ENCODE measurements around the gene COL5A1. TPM values are rescaled to one million over a fixed set of nuclear protein-coding genes. Genes with fewer than 3 reads are reported as not detected.

COL5A1 gene
- total RNA-seq, 1 experiment from 2014 or later, result 10.6 TPM

DNA sequence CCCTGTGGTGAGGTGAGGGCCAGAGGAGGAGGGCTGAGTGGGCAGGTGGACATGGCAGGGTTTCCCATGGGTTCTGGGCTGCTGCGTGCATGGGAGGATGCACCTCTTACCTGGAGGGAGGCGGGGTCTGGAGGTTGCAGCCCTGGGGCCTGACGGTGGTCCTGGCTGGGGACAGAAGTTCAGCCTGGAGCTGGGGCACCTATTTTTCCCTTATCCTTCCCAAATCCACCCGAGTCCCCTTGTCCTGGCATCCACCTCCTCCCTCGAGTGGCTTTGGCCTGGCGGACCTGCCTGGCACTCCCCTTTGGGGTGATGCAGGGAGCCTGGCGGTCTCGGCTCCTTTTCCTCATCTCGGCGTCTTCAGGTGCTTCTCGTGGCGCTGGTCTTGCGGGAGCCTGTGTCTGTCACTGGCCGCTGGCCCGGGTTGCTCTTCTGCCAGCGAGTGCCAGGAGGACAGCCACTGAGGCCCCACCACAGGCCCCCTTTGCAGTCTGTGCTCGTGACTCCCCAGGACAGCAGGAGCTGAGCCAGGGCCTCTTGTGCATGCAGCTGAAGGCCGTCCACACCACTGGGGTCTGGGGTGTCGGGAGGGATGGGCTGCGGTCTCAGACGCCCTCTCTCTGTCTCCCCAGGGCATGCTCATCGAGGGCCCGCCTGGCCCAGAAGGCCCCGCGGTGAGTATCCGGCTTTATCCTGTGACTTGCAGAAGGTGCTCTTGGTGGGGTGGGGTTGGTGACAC is 96.4 kb downstream of the COL5A1 start:
- Histone ChIP-seq H3K9ac (ENCODE audit: low read length) (no peak overlapping the region), H3K4me1 (ENCODE audit: insufficient read depth, low read length) (no peaks in the 10 kb centered on the region), H3F3A (ENCODE audit: low read length, unreplicated experiment) (no peaks in the 10 kb centered on the region), H3K79me2 (ENCODE audit: low read length) (no peaks in the 10 kb centered on the region), H3K27ac (ENCODE audit: low read length) (no peak overlapping the region), H2AFZ (ENCODE audit: low read length) (no peak overlapping the region), H4K20me1 (ENCODE audit: low read length) (no peaks in the 10 kb centered on the region), H3K27me3 (ENCODE audit: low read length) (no peaks in the 10 kb centered on the region), H3K9me2 (replicated peaks; ENCODE audit: low read length) (no peaks in the 10 kb centered on the region), H3K36me3 (ENCODE audit: low read depth, low read length) (no peaks in the 10 kb centered on the region), H3K4me2 (ENCODE audit: low read length) (no peak overlapping the region), H3K9me3 (ENCODE audit: low read length) (no peaks in the 10 kb centered on the region), H3K4me3 (ENCODE audit: low read length) (no peak overlapping the region)
- no TSS peak for BruUV-seq (replicated peaks)
- TF ChIP-seq EZH2phosphoT487 (IDR thresholded peaks at IDR 0.05; ENCODE audit: borderline replicate concordance, low read length), result no peak
- no peak for TF ChIP-seq CTCF (conservative IDR thresholded peaks at IDR 0.05; ENCODE audit: low read depth, low read length)
- TF ChIP-seq EZH2 (IDR thresholded peaks at IDR 0.05; ENCODE audit: low read length, unreplicated experiment), result no peak
- no peak for DNase-seq
- no peak for ATAC-seq
- intact Hi-C loops (cut with micrococcal nuclease), result no loop called here
- POLR2A ChIA-PET (ENCODE audit: unreplicated experiment), result interaction anchor here (0.6 kb wide), 1 partner anchor 81 kb away, joined by 4 read pairs; no protein-coding TSS in a partner anchor
- CTCF ChIA-PET, result no interaction called here

DNA sequence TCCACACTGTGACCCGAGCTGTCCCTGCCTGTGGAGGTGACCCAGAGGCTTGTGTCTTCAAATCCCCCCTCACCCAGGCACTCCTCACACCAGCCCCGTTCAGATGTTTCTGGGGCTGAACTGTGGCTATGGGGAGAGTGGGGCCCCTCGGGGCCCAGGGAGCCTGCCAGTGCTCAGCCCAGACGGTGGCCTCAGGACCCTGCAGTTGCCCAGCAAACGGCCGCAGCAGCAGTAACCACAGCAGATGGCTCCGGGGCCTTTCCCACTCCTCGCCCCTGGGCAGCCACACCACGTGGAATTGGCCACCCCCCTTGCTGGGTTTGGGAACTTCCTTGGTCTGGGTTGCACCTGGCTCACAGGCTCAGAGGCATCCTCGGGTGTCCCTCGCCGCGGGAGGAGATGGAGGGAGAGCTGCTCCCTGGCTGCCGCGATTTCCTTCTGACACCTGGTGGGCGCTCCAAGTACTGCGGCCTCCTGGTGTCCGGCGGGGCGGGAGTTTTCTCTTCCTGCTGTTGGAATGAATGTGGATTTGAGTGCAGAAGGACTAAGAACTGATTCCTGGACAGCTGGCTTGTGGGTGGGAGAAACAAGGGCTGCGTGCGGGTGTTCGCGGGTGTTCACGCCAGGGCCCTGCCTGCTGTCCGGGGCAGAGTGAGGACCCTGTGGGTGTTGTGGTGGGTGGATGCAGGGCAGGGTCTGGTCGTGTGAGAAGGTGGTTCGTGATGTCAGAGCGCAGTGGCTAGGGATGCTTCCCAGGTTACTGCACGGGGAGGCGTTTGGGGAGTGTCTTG is 97.5 kb downstream of the COL5A1 start:
- Histone ChIP-seq H3K9me2 (replicated peaks; ENCODE audit: low read length) (no peaks in the 10 kb centered on the region), H3K79me2 (ENCODE audit: low read length) (no peaks in the 10 kb centered on the region), H3K9ac (ENCODE audit: low read length) (no peak overlapping the region), H3K4me1 (ENCODE audit: insufficient read depth, low read length) (no peaks in the 10 kb centered on the region), H3K9me3 (ENCODE audit: low read length) (no peaks in the 10 kb centered on the region), H4K20me1 (ENCODE audit: low read length) (no peaks in the 10 kb centered on the region), H3K36me3 (ENCODE audit: low read depth, low read length) (no peaks in the 10 kb centered on the region), H3K27me3 (ENCODE audit: low read length) (no peaks in the 10 kb centered on the region), H3K27ac (ENCODE audit: low read length) (no peak overlapping the region), H3F3A (ENCODE audit: low read length, unreplicated experiment) (no peaks in the 10 kb centered on the region), H2AFZ (ENCODE audit: low read length) (no peak overlapping the region), H3K4me2 (ENCODE audit: low read length) (no peak overlapping the region), H3K4me3 (ENCODE audit: low read length) (no peak overlapping the region)
- peak; percentile 70 for ATAC-seq
- TF ChIP-seq CTCF (conservative IDR thresholded peaks at IDR 0.05; ENCODE audit: low read depth, low read length), result peak; percentile 70
- TF ChIP-seq EZH2phosphoT487 (IDR thresholded peaks at IDR 0.05; ENCODE audit: borderline replicate concordance, low read length), result no peak
- DNase-seq, result peak; percentile 58
- no TSS peak for BruUV-seq (replicated peaks)
- intact Hi-C loops (cut with micrococcal nuclease), result no loop called here
- ChIA-PET CTCF (no interaction called here), POLR2A (ENCODE audit: unreplicated experiment) (no interaction called here)

GRCh38 chr9:134739660-134739968 is 98.0 kb downstream of the COL5A1 start:
- Histone ChIP-seq H4K20me1 (ENCODE audit: low read length) (no peaks in the 10 kb centered on the region), H3K4me3 (ENCODE audit: low read length) (no peak overlapping the region), H2AFZ (ENCODE audit: low read length) (no peak overlapping the region), H3F3A (ENCODE audit: low read length, unreplicated experiment) (no peaks in the 10 kb centered on the region), H3K79me2 (ENCODE audit: low read length) (no peaks in the 10 kb centered on the region), H3K9me2 (replicated peaks; ENCODE audit: low read length) (no peaks in the 10 kb centered on the region), H3K4me2 (ENCODE audit: low read length) (no peak overlapping the region), H3K9me3 (ENCODE audit: low read length) (no peaks in the 10 kb centered on the region), H3K36me3 (ENCODE audit: low read depth, low read length) (no peaks in the 10 kb centered on the region), H3K9ac (ENCODE audit: low read length) (no peak overlapping the region), H3K27ac (ENCODE audit: low read length) (no peak overlapping the region), H3K27me3 (ENCODE audit: low read length) (no peaks in the 10 kb centered on the region), H3K4me1 (ENCODE audit: insufficient read depth, low read length) (no peaks in the 10 kb centered on the region)
- DNase-seq (no peak), ATAC-seq (no peak)
- ChIA-PET POLR2A (ENCODE audit: unreplicated experiment) (no interaction called here), CTCF (no interaction called here)
- intact Hi-C loops (cut with micrococcal nuclease), result no loop called here
- BruUV-seq (replicated peaks), result no TSS peak
- TF ChIP-seq EZH2phosphoT487 (IDR thresholded peaks at IDR 0.05; ENCODE audit: borderline replicate concordance, low read length) (no peak), EZH2 (IDR thresholded peaks at IDR 0.05; ENCODE audit: low read length, unreplicated experiment) (no peak), CTCF (conservative IDR thresholded peaks at IDR 0.05; ENCODE audit: low read depth, low read length) (no peak)
